ENCODE results near the gene DENND10.

- TF ChIP-seq CTCF (IDR thresholded peaks at IDR 0.05 in 4 of 5, conservative IDR thresholded peaks at IDR 0.05 in 1 of 5) (no peak), POLR2A (IDR thresholded peaks at IDR 0.05) (no peak)
Measured at GRCh38 chr10:119061352-119061751, 42.6 kb upstream of the DENND10 start.

Data from gastrocnemius medialis (tissue), 4 donors.